GM12878 (cell line): ENCODE measurements around the gene ANKRD44. TPM values are rescaled to one million over a fixed set of nuclear protein-coding genes. Genes with fewer than 3 reads are reported as not detected.

Experiments
- ATAC-seq: fragments of 200-7000 bp; cut with Tn5 transposase; 3 replicates; pipeline ENCODE4 v1.9.1; 2020; ENCODE audit warnings: mild to moderate bottlenecking, moderate library complexity
- BruUV-seq: library from RNA; stranded (reverse); fragments of 400-500 nt; replicated peaks from 2 replicates; lab custom pipeline; 2021; lab: Mats Ljungman, UMichigan
- CTCF ChIA-PET: fragments of 300-600 bp; sonication (Branson Sonifier 250); formaldehyde crosslinking; extraction: SDS; loops from one replicate; lab custom pipeline; 2021; ENCODE audit warnings: inconsistent platforms; lab: Yijun Ruan, JAX
- POLR2A ChIA-PET: fragments of 350-600 bp; formaldehyde crosslinking; extraction: SDS; loops from one replicate; lab custom pipeline; 2021; ENCODE audit warnings: inconsistent platforms; lab: Charles Lee
- RAD21 ChIA-PET: fragments of 300-600 bp; sonication (Branson Sonifier 250); formaldehyde crosslinking; loops from one replicate; lab custom pipeline; 2023; ENCODE audit warnings: antibody characterized with exemption; ENCODE audit not compliant: unreplicated experiment; lab: Charles Lee
- SMC1A ChIA-PET: fragments of 300-600 bp; sonication (Branson Sonifier 250); formaldehyde crosslinking; loops from one replicate; lab custom pipeline; 2023; ENCODE audit not compliant: unreplicated experiment, uncharacterized antibody; lab: Charles Lee
- DNase-seq: peaks from one replicate; pipeline ENCODE4 v3.0.0-alpha.2; 2011; ENCODE audit warnings: low read depth, low spot score
- FAIRE-seq: peaks from 3 replicates; lab custom pipeline; 2011; peaks lifted over from hg19 to GRCh38; lab: Jason Lieb, UNC
- H2AFZ ChIP-seq: 2 replicates; pipeline ENCODE4 v1.6.0; 2011; ENCODE audit warnings: low read depth, low read length, control low read depth; ENCODE audit not compliant: control insufficient read depth
- H3K27ac ChIP-seq: 2 replicates; pipeline ENCODE4 v1.5.1; 2011; ENCODE audit warnings: control low read depth; ENCODE audit not compliant: control insufficient read depth, insufficient read depth
- H3K27me3 ChIP-seq, 2 experiments: replicated peaks in 1 of 2; 2 replicates each; pipeline versions ENCODE4 v1.6.0 to v1.6.1; 2011; ENCODE audit warnings: low read length in 1 of 2; ENCODE audit not compliant: control insufficient read depth in 2 of 2, insufficient read depth in 2 of 2
- H3K36me3 ChIP-seq, 2 experiments: 2 replicates each; pipeline ENCODE4 v1.5.1; 2011; ENCODE audit warnings: low read length in 1 of 2; ENCODE audit not compliant: control insufficient read depth in 2 of 2, insufficient read depth in 2 of 2
- H3K4me1 ChIP-seq: 2 replicates; pipeline ENCODE4 v1.6.1; 2011; ENCODE audit warnings: mild to moderate bottlenecking, low read length, moderate library complexity, mixed read lengths; ENCODE audit not compliant: control insufficient read depth, insufficient read depth
- H3K4me2 ChIP-seq: 2 replicates; pipeline ENCODE4 v1.6.0; 2011; ENCODE audit warnings: control low read depth; ENCODE audit not compliant: control insufficient read depth, insufficient read depth
- H3K4me3 ChIP-seq: fragments of 200-600 bp; sonication (generic); 2 replicates; pipeline ENCODE4 v1.5.1; 2016
- H3K79me2 ChIP-seq: 2 replicates; pipeline ENCODE4 v1.6.0; 2011; ENCODE audit warnings: low read length; ENCODE audit not compliant: control insufficient read depth, insufficient read depth
- H3K9ac ChIP-seq: 2 replicates; pipeline ENCODE4 v1.8.0; 2011; ENCODE audit warnings: low read length, control low read depth, mixed read lengths; ENCODE audit not compliant: control insufficient read depth, insufficient read depth
- H3K9me3 ChIP-seq: replicated peaks from 3 replicates; pipeline ENCODE4 v1.5.1; 2011; ENCODE audit warnings: mild to moderate bottlenecking, low read length; ENCODE audit not compliant: control insufficient read depth, insufficient read depth
- H4K20me1 ChIP-seq: 2 replicates; pipeline ENCODE4 v1.6.0; 2011; ENCODE audit not compliant: control insufficient read depth, insufficient read depth
- BRCA1 ChIP-seq: IDR thresholded peaks from 2 replicates; pipeline ENCODE4 v1.6.1; 2011; ENCODE audit warnings: low read depth, low read length, improper control_type of control experiment
- CHD4 ChIP-seq: fragments of 200-600 bp; sonication (generic); IDR thresholded peaks from 2 replicates; pipeline ENCODE4 v1.6.1; 2016; ENCODE audit warnings: mild to moderate bottlenecking
- CREB1 ChIP-seq: IDR thresholded peaks from 2 replicates; pipeline ENCODE4 v1.6.1; 2012; ENCODE audit warnings: low read depth, mild to moderate bottlenecking, inconsistent platforms
- ETV6 ChIP-seq, 2 experiments: fragments of 450-650 bp in 1 of 2; IDR thresholded peaks in 1 of 2; conservative IDR thresholded peaks in 1 of 2; 2 replicates each; pipeline ENCODE4 v1.6.1; 2014; ENCODE audit warnings: antibody characterized with exemption in 1 of 2, borderline replicate concordance in 1 of 2, low read depth in 1 of 2, mild to moderate bottlenecking in 1 of 2, moderate library complexity in 1 of 2
- FOS ChIP-seq: IDR thresholded peaks from 3 replicates; pipeline ENCODE4 v1.6.1; 2011; ENCODE audit warnings: borderline replicate concordance; ENCODE audit not compliant: insufficient read length; ENCODE audit errors: extremely low read depth
- GABPA ChIP-seq: IDR thresholded peaks from 2 replicates; pipeline ENCODE4 v1.6.1; 2014; ENCODE audit warnings: antibody characterized with exemption, low read depth, mild to moderate bottlenecking, inconsistent platforms
- HDAC2 ChIP-seq: fragments of 200-600 bp; sonication (generic); IDR thresholded peaks from 2 replicates; pipeline ENCODE4 v1.6.1; 2017
- JUNB ChIP-seq: IDR thresholded peaks from 2 replicates; pipeline ENCODE4 v1.6.1; 2016; ENCODE audit warnings: antibody characterized with exemption, mild to moderate bottlenecking
- POLR2AphosphoS5 ChIP-seq: IDR thresholded peaks from 2 replicates; pipeline ENCODE4 v1.6.1; 2011; ENCODE audit warnings: mild to moderate bottlenecking, low read length, inconsistent platforms
- RCOR1 ChIP-seq: conservative IDR thresholded peaks from 2 replicates; pipeline ENCODE4 v1.6.1; 2012; ENCODE audit warnings: low read depth, low read length, improper control_type of control experiment
- SPI1 ChIP-seq: IDR thresholded peaks from 2 replicates; pipeline ENCODE4 v1.6.1; 2011; ENCODE audit warnings: low read depth, mild to moderate bottlenecking, low read length, moderate library complexity, borderline replicate concordance; ENCODE audit not compliant: insufficient read depth
- WGBS: methylation state at CpG from one replicate; pipeline ENCODE4 v1.1.6; 2016; ENCODE audit warnings: low lambda C conversion rate; ENCODE audit not compliant: insufficient replicate concordance, insufficient coverage; ENCODE audit errors: missing lambda C conversion rate; 5-methylcytosine and 5-hydroxymethylcytosine counted together
- in situ Hi-C: fragments of 300-500 bp; cut with MboI; formaldehyde crosslinking; loops from 9 replicates; pipeline ENCODE4 v1.14.3; 2018; ENCODE audit warnings: mixed read lengths
- intact Hi-C: fragments of 100-400 bp; cut with micrococcal nuclease; formaldehyde crosslinking; loops from one replicate; pipeline ENCODE4 v1.14.2; 2022; ENCODE audit not compliant: unreplicated experiment
- polyA plus RNA-seq, 11 experiments: library from polyadenylated mRNA; depleted of rRNA in 4 of 11; unstranded in 6 of 11; stranded (reverse) in 5 of 11; fragments of >200 nt; fragmentation: Nextera tagmentation in 4 of 11; fragmentation: Illumina TruSeq in 1 of 11; extraction: Ambion mirVana in 4 of 11; extraction: Trizol in 1 of 11; gene quantifications; 1 replicate in 1 of 11; 2 replicates in 10 of 11; pipeline versions ENCODE4 v1.2.1 to v1.2.3, GENCODE V29; 2011 to 2016; ENCODE audit warnings: inconsistent platforms in 2 of 11, missing spikeins in 2 of 11, low read depth in 1 of 11
- total RNA-seq, 4 experiments: library from RNA; depleted of rRNA in 3 of 4; stranded (reverse); fragments of >200 nt in 3 of 4; fragmentation: Illumina TruSeq in 1 of 4; extraction: Trizol in 1 of 4; gene quantifications; 2 replicates each; pipeline versions ENCODE4 v1.2.1 to v1.2.3, GENCODE V29; 2013 to 2021

ANKRD44 gene
- total and polyA plus RNA-seq, 10 of the 15 experiments (the other 5 are each of a cell fraction or from before 2014, with no cell fraction given): 19.1 to 99.1 (median 59.6) TPM

- no peak overlapping the region for H3K4me2 ChIP-seq
- BruUV-seq: no TSS peak
- H3K27me3 ChIP-seq: no peaks in the 10 kb centered on the region
- DNase-seq: no peak
- CTCF ChIA-PET: interaction anchor here (0.5 to 1.1 kb wide), 6 partner anchors 14 to 1228 kb away, joined by 3 to 5 read pairs (median 3); no protein-coding TSS in a partner anchor
- H3K9me3 ChIP-seq: no peaks in the 10 kb centered on the region
- WGBS: 94% methylated on average over 1 of the region's 1 CpG
- no peak for FAIRE-seq
- peak in 1 of 2 experiments; percentile 68; a peak in 2 of 4 replicates for TF ChIP-seq ETV6 (conservative IDR thresholded peaks at IDR 0.05 in 1 of 2, IDR thresholded peaks at IDR 0.05 in 1 of 2; ENCODE audit: borderline replicate concordance in 1 of 2, low read depth in 1 of 2)
- no peak for TF ChIP-seq RCOR1
- no peak for ATAC-seq
- H3K9ac ChIP-seq: no peak overlapping the region
- peaks cover under 1 to 2% of the 10 kb centered on the region in 2 experiments; a peak in 3 of 4 replicates for H3K36me3 ChIP-seq
- no peaks in the 10 kb centered on the region for H4K20me1 ChIP-seq
- intact Hi-C loops (no loop called here), in situ Hi-C loops (no loop called here)
- peaks cover 3% of the 10 kb centered on the region; the same call in 1 of the 2 replicates for H3K4me1 ChIP-seq
- no peak overlapping the region for H3K4me3 ChIP-seq
- SMC1A ChIA-PET: interaction anchor here (0.9 to 1.1 kb wide), 2 partner anchors 10 to 42 kb away, joined by 3 read pairs; no protein-coding TSS in a partner anchor
- H3K79me2 ChIP-seq: no peaks in the 10 kb centered on the region
- POLR2A ChIA-PET: no interaction called here
- no peak overlapping the region for H3K27ac ChIP-seq
- RAD21 ChIA-PET: interaction anchor here (1.1 kb wide), 1 partner anchor 13 kb away, joined by 3 read pairs; no protein-coding TSS in a partner anchor
- no peak overlapping the region for H2AFZ ChIP-seq
Measured at GRCh38 chr2:197071790-197072436, 238.7 kb downstream of the ANKRD44 start.

GRCh38 chr2:197071213-197071612 lies 239.4 kb downstream of the ANKRD44 start:
- no peak for DNase-seq
- 100% methylated on average over 1 of the region's 1 CpG for WGBS
- ATAC-seq: no peak
- Histone ChIP-seq H3K79me2 (no peaks in the 10 kb centered on the region), H3K36me3 (peaks cover 0 to 2% of the 10 kb centered on the region in 2 experiments; a peak in 2 of 4 replicates), H3K27me3 (no peaks in the 10 kb centered on the region), H3K4me2 (no peak overlapping the region), H3K27ac (no peak overlapping the region), H2AFZ (no peak overlapping the region), H3K9me3 (no peaks in the 10 kb centered on the region), H4K20me1 (no peaks in the 10 kb centered on the region), H3K4me3 (no peak overlapping the region), H3K4me1 (peaks cover 3% of the 10 kb centered on the region; the same call in 1 of the 2 replicates), H3K9ac (no peak overlapping the region)
- CTCF ChIA-PET: interaction anchor here (0.5 to 0.8 kb wide), 4 partner anchors 14 to 1229 kb away, joined by 3 to 5 read pairs (median 3); no protein-coding TSS in a partner anchor
- no peak for FAIRE-seq
- SMC1A ChIA-PET: interaction anchor here (1.1 kb wide), 1 partner anchor 42 kb away, joined by 3 read pairs; no protein-coding TSS in a partner anchor
- no TSS peak for BruUV-seq
- TF ChIP-seq JUNB (no peak), BRCA1 (no peak), SPI1 (no peak), CHD4 (no peak), GABPA (no peak), HDAC2 (no peak), CREB1 (no peak), ETV6 (conservative IDR thresholded peaks at IDR 0.05 in 1 of 2, IDR thresholded peaks at IDR 0.05 in 1 of 2; ENCODE audit: borderline replicate concordance in 1 of 2, low read depth in 1 of 2) (no peak), POLR2AphosphoS5 (no peak), FOS (no peak)
- RAD21 ChIA-PET: interaction anchor here (1.0 kb wide), 1 partner anchor 15 kb away, joined by 3 read pairs; no protein-coding TSS in a partner anchor
- POLR2A ChIA-PET: no interaction called here
- intact Hi-C loops: no loop called here
- in situ Hi-C loops: no loop called here
